Activated gamma-delta T cell (primary cell): ENCODE measurements around the gene TPM4.

ENCODE experiments used
- DNase-seq: peaks from one replicate; lab custom pipeline; 2025; lab: John Stamatoyannopoulos, UW

The TPM4 gene

GRCh38 chr19:16131648-16132047 is 55.4 kb downstream of the TPM4 start:
- no peak for DNase-seq

- DNase-seq, result no peak
Observed at GRCh38 chr19:16133818-16134217, 57.5 kb downstream of the TPM4 start.

GRCh38 chr19:16134510-16134909 is 58.2 kb downstream of the TPM4 start:
- no peak for DNase-seq

DNA sequence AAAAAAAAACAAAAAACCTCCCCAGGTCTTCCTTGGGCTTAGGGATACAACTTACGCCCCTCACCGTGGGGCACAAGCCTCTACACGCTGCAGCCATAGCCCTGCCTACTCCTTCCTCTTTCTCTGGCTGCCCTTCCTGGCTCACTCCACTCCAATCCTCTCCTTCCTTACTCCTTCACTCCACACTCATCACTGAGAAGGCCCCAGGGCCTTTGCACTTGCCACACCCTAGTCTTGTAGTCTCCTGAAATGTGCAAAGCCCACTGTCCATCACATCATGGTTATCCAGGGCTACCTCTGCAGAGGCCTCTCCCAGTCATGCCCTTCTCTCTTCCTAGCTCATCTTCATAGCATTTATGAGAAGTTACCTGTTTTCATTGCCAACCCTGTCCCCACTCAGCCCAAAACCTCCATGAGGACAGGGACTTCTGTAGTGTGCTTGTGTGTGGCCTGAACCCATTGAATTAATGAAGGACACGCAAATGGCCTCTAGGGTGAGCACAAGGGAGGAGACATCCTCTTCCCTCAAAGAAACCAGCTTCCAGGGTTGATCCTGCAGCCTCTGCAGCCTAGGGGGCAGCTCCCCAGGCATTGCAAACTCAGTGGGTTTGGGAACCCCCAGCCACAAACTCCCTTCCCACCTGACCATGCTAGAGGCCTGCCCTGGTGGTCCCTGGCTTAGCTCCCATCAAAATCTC is 59.3 kb downstream of the TPM4 start:
- no peak for DNase-seq

DNA sequence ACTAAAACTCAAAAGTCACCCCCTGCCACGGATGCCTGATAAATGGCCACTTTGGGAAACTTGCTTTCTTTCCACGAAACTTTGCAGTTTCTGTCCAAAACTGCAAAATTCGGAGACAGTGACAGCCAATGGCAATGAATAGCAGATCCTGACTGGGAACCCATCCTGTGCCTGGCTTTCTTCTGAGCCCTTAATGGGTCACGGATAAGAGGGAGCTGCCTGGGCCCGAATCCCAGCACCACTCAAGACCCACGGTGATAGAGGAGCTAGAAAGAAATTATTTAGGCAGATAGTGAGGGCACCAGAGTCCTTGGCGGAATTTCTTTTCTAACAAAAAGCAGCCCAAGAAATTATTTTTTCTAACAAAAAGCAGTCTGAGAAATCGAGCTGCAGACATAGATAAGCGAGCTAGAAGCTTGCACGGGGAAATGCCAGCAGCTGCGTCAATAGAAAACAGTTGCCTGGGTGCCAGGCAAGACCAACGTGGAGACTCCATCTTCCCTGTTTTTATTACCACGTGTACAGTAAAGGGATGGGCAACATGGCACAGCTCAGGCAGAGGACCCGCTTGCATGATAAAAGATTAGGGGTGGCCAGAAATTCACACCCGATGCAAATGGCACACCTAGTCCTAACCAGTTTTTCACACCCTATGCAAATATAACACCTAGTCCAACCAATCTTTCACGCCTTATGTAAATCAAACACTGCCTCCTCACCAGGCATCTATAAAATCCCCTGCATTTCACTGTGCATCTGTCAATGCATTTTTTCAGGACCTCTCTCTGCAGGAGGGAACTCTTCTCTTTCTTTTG is 60.1 kb downstream of the TPM4 start:
- no peak for DNase-seq

- no peak for DNase-seq
Observed at GRCh38 chr19:16139752-16140151, 63.5 kb downstream of the TPM4 start.

GRCh38 chr19:16141043-16141442 is 64.7 kb downstream of the TPM4 start:
- no peak for DNase-seq

GRCh38 chr19:16142032-16142580 is 65.8 kb downstream of the TPM4 start:
- DNase-seq, result no peak

DNA sequence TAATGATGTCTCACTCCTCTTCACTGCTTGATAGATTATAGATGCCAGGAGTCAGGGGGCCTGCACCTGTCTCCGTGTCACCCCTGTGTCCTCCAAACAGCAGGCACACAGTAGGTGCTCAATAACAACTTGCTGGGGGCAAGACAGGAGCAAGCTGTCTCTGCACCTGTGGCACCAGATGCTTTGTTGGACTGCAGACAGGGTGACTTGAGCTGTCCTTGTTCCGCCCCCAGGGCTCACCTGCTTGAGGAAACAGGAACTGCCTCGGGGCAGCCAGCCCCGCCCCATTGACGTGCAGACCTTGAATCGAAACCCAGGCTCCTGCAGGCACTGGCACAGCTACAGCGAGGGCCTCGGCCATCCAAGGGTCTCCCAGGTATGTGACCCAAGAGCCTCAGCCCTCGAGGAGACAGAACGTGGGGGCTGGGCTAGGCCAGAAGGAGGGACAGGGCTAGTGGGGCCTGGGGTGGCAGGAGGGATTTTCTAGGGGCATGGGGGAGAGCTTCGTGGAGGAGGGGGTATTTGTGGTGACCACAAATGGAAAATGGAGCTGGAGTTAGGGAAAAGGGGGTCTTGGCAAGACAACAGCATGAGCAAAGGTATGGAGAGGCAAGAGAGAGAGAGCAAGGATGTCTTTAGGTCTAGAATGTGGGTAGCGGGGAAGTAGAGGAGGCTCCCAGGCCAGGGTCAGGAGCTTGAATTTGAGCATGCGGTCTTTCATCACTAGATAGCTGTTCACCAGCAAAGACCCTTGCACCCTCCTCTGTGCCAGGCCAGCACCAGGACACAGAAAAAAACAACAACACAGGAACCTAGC is 67.3 kb downstream of the TPM4 start, which contains the start of gene HSH2D:
TSS of gene HSH2D (plus strand) at position 287 of the 817 bp plus-strand sequence. CDS start 5,066 bp downstream, outside the sequence.
- DNase-seq, result peak; percentile 38

DNA sequence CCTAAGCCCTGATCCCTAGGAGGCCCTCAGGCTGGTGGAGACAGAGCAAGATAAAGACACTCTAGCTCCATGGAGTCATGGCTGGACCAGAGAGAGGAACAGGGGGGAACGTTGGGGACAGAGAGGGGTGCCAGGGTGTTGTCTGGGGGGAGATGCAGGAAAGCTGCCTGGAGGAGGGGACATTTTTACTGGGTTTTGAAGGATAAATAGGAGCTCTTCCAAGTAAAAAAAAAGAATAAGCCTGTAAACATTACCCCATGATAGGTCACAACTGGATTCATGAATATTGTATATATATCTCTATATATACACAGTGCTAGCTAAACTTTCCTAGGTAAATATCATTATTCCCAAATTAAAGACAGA is 67.9 kb downstream of the TPM4 start:
- no peak for DNase-seq

DNA sequence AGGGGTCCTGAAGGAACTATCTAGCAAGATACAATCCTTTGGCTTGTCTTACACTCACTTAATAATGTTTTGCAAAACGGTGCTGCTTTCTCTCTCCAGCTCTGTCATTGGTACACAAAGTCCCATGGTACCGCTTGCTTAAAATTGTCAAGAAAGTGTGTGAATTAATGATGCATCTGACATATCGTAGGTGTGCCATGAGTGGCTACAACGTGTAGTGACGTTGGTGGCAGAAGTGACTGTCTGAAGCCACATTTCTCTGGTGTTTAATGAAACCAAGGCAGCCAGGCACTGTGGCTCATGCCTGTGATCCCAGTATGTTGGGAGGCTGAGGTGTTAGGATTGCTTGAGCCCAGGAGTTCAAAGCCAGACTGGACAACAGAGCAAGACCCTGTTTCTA is 69.8 kb downstream of the TPM4 start:
- no peak for DNase-seq

DNA sequence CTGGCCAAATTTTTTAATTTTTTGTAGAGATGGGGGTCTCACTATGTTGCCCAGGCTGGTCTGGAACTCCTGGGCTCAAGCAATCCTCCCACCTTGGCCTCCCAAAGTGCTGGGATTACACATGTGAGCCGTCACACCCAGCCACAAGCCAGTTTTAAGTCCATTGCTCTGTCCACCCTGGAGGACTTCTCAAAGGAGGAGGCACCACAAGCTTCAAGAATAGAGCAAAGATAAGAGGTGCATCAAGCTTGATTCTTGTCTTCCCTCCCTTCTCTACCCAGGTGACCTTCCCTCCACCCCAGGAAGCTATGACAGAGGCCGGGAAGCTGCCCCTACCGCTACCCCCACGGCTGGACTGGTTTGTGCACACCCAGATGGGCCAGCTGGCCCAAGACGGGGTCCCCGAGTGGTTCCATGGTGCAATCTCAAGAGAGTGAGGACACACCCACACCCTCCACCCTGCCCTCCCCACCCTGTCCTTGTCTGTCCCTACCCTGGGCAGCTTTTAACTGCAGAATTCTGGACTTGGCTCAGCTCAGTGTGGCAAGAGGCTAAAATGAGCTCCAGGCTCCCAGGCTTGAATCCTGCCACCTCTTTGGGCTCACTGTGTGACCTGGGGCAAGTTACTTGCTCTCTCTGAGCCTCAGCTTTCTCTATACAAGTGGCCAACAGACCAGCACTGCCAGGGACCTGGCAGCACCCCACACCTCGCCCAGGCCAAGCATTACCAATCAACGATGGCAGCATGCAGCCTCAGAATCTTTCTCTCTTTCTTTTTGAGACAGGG is 72.3 kb downstream of the TPM4 start:
- DNase-seq, result no peak
